SJCRH30 (cell line): ENCODE measurements around the gene EIF4E. TPM values are rescaled to one million over a fixed set of nuclear protein-coding genes. Genes with fewer than 3 reads are reported as not detected.
"Not testable (repeated sequence)": the region's sequence is repeated elsewhere in the genome, so short reads cannot be mapped to it uniquely, and the experiment has no call there.

Experiments used
- DNase-seq, 2 experiments: peaks; one replicate each; pipeline ENCODE4 v3.0.0-alpha.2; 2015 to 2020
- H3K27ac ChIP-seq: fragments of 250-450 bp; sonication (Bioruptor Pico); 2 replicates; pipeline ENCODE4 v1.5.1; 2020; ENCODE audit warnings: mild to moderate bottlenecking, moderate library complexity
- H3K27me3 ChIP-seq: fragments of 250-450 bp; sonication (Bioruptor Pico); 2 replicates; pipeline ENCODE4 v1.5.1; 2020; ENCODE audit warnings: mild to moderate bottlenecking, moderate library complexity
- H3K36me3 ChIP-seq: fragments of 250-450 bp; sonication (Bioruptor Pico); 2 replicates; pipeline ENCODE4 v1.5.1; 2020; ENCODE audit warnings: mild to moderate bottlenecking, moderate library complexity
- H3K4me1 ChIP-seq: fragments of 250-450 bp; sonication (Bioruptor Pico); 2 replicates; pipeline ENCODE4 v1.5.1; 2020; ENCODE audit warnings: mild to moderate bottlenecking, moderate library complexity
- H3K4me3 ChIP-seq: fragments of 250-450 bp; sonication (Bioruptor Pico); 2 replicates; pipeline ENCODE4 v1.5.1; 2020; ENCODE audit warnings: mild to moderate bottlenecking, moderate library complexity
- H3K9me3 ChIP-seq: fragments of 250-450 bp; sonication (Bioruptor Pico); replicated peaks from 2 replicates; pipeline ENCODE4 v1.5.1; 2020; ENCODE audit warnings: mild to moderate bottlenecking, moderate library complexity
- total RNA-seq: library from RNA; depleted of rRNA; stranded (reverse); fragments of >200 nt; shearing (Covaris generic); gene quantifications from 2 replicates; pipeline ENCODE4 v1.2.3, GENCODE V29; 2014

The EIF4E gene
- total RNA-seq, 1 experiment from 2014 or later, result 191 TPM

DNA sequence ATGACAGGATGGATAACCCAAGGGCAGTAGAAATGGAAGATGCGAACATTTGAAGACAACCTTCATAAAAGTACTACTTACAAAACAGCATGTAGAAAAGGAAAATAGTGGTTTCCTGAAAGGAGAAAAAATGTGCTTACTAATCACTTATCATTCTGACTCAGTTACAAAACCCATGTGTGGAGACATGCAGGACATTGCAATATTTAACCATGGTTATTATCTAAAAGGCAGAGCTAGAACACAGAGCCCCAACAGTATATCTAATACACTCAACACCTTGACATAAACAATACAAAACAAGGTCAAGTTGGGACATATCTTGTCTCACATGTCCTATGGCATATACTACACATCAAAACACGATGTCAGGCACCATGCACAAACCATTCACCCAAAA, 55.9 kb downstream of the EIF4E start:
- no peak for DNase-seq

DNA sequence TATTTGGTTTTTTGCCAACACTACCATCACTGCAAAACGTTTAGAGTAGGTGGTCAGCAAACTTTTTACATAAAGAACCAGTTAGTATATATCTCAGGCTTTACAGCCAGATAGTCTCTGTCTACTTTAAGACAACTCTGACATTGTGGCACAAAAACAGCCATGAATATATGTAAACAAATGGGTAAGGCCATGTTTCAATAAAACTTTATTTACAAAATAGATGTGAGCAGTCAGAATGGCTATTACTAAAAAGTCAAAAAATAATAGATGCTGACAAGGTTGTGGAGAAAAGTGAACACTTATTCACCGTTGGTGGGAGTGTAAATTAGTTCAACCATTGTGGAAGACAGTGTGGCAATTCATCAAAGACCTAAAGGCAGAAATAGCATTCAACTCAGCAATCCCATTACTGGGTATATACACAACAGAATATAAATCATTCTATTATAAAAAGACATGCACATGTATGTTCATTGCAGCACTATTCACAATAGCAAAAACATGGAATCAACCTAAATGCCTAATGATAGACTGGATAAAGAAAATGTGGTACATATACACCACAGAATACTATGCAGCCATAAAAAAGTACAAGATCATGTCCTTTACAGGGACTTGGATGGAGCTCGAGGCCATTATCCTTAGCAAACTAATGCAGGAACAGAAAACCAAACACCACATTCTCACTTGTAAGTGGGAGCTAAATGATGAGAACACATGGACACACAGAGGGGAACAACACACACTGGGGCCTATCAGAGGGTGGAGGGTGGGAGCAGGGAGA, 56.6 kb downstream of the EIF4E start:
- H3K36me3 ChIP-seq, H3K27me3 ChIP-seq, H3K4me3 ChIP-seq, DNase-seq, H3K4me1 ChIP-seq, H3K9me3 ChIP-seq, H3K27ac ChIP-seq: not testable (repeated sequence)

More for the DNA sequence above, 55.9 kb downstream of the EIF4E start:
- Histone ChIP-seq H3K27ac (no peak overlapping the region), H3K4me1 (no peaks in the 10 kb centered on the region), H3K36me3 (peaks cover 7% of the 10 kb centered on the region; the same call in 1 of the 2 replicates), H3K9me3 (no peaks in the 10 kb centered on the region), H3K4me3 (no peak overlapping the region), H3K27me3 (no peaks in the 10 kb centered on the region)

DNA sequence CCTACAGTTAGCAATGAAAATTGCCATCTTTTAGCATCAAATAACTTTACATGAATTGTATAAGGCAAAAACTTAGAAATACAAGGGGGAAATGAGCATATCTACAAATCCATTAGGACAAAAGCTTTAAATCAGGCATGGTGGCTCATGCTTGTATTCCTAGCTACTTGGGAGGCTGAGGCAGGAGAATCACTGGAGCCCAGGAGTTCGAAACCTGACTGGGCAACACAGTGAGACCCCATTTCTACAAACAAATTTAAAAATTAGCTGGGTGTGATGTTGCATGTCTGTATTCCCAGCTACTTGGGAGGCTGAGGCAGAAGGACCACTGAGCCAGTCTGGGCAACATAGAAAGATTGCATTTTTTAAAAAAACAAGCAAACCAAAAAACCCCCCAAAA, 61.3 kb downstream of the EIF4E start:
- no peaks in the 10 kb centered on the region for H3K36me3 ChIP-seq
- no peak overlapping the region for H3K4me3 ChIP-seq
- H3K9me3 ChIP-seq, result no peaks in the 10 kb centered on the region
- H3K27me3 ChIP-seq, result no peaks in the 10 kb centered on the region
- no peak for DNase-seq
- H3K4me1 ChIP-seq, result no peaks in the 10 kb centered on the region
- no peak overlapping the region for H3K27ac ChIP-seq

DNA sequence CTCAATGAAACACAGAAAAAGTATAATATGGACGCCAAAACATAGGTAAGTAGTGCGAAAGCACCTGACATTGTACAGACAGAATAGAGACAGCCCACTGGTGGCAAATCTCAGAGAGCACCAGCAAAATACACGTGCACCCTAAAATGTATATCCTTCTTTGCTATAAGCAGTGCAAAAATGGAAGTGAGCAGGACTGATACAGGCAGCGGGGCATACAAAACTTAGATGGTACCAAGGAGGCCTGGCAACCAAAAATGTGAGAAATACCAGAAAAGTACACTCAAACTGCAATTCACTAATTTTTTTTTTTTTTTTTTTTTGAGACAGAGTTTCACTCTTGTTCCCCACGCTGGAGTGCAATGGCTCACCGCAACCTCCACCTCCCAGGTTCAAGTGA, 63.9 kb downstream of the EIF4E start:
- DNase-seq, result no peak
- Histone ChIP-seq H3K9me3 (no peaks in the 10 kb centered on the region), H3K4me3 (no peak overlapping the region), H3K4me1 (no peaks in the 10 kb centered on the region), H3K27me3 (no peaks in the 10 kb centered on the region), H3K36me3 (no peaks in the 10 kb centered on the region), H3K27ac (no peak overlapping the region)

DNA sequence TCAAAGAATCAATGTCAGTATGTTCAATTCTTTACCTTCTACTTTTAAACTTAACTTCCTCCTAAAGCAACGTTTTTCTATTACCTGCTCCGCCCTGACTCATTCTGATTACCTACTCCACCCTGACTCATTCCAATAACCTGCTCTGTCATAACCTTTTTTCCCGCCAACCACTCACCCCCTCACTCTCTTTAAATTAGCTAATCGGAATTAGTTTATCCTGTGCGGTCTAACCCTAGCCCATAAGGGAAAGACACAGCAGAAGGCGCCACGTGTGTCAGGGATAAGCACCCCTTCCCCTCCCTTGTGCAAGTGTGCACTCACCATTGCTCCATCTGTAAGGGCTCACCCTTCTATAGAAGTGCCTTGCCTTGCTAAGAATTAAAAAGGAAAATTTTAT, 64.4 kb downstream of the EIF4E start:
- H3K9me3 ChIP-seq, result no peaks in the 10 kb centered on the region
- DNase-seq, result no peak

DNA sequence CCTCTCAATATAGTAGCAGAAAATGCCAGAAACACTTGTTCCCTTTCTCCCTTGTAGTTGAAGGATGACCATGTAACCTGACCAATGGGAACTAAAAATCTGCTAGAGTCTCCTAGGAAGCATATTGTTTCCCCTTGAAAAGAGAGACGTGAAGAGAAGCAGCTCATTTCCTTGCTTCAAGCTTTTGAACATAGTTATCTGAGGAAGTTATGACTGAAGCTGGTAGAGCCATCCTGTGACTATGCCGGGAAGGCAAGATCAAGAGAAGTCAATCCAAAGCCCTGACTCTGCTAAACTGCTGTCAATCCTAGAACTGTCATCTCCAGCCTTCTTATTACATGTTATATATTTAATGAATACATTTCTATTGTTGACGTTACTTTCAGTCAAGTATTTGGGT, 66.6 kb downstream of the EIF4E start:
- no peak for DNase-seq
- Histone ChIP-seq H3K36me3 (no peaks in the 10 kb centered on the region), H3K27ac (no peak overlapping the region), H3K9me3 (no peaks in the 10 kb centered on the region), H3K27me3 (no peaks in the 10 kb centered on the region), H3K4me1 (no peaks in the 10 kb centered on the region), H3K4me3 (no peak overlapping the region)

More for the DNA sequence above, 64.4 kb downstream of the EIF4E start:
- no peak overlapping the region for H3K27ac ChIP-seq
- H3K36me3 ChIP-seq, result no peaks in the 10 kb centered on the region
- no peaks in the 10 kb centered on the region for H3K27me3 ChIP-seq
- H3K4me1 ChIP-seq, result no peaks in the 10 kb centered on the region
- H3K4me3 ChIP-seq, result no peak overlapping the region

DNA sequence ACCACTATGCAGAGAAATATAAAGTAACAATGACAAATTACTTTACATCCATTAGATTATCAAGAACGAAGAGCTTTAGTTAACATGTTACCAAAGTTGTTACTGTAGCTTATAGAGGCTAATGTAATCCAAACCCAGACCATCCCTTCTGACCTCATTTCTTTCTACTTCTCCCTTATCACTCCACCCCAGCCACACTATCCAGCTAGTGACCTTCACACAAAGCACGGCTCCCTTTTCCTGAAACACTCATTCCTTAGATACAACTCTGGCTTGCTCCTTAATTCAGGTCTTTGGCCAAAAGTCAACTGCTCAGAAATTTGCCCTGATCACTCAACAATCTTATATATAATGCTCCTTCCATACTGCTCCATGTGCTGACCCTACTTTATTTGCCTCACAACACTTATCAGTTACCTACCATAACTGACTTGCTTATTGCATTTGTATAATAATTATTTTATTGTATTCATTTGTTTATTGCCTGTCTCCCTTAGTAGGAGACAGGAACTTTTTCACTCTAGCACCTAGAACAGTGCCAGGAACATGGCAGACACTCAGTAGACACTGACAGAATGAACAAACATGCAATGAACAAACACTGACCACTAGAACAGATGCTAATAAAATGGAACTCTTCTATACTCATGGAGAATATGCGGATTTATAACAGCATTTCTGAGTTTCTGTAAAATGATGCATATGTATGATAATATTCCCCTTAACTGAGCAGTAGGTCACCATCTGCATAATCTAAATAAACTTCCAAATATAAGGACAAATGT, 67.6 kb downstream of the EIF4E start:
- Histone ChIP-seq H3K27ac (no peak overlapping the region), H3K36me3 (no peaks in the 10 kb centered on the region), H3K27me3 (no peaks in the 10 kb centered on the region), H3K4me1 (no peaks in the 10 kb centered on the region), H3K9me3 (no peaks in the 10 kb centered on the region), H3K4me3 (no peak overlapping the region)
- no peak for DNase-seq

DNA sequence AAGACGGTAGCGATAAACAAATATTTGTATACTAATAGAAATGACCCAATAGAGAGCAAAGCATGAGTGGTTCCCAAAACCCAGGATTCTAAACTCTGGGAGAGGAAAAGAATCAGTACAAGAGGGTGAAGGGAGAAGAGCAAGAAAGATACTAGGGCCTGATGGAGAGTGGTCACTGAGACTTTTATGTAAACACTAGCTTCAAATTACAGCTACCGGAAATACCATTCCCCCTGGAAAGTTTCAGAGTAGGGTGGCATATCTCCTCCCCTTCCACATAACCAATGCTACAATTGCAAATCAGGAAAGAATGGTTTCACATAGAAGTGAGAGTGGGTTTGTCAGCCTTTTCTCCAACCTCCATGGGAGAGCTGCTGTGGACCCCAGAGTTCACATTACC, 77.1 kb downstream of the EIF4E start:
- peak; percentile 19 to 57 for DNase-seq
- Histone ChIP-seq H3K4me1 (peaks cover 11% of the 10 kb centered on the region), H3K36me3 (no peaks in the 10 kb centered on the region), H3K27ac (0 out of 2 replicates have a peak overlapping the region, but pooled peaks have one; percentile 4), H3K9me3 (peaks cover 3% of the 10 kb centered on the region; the same call in 1 of the 2 replicates), H3K4me3 (no peak overlapping the region), H3K27me3 (no peaks in the 10 kb centered on the region)

DNA sequence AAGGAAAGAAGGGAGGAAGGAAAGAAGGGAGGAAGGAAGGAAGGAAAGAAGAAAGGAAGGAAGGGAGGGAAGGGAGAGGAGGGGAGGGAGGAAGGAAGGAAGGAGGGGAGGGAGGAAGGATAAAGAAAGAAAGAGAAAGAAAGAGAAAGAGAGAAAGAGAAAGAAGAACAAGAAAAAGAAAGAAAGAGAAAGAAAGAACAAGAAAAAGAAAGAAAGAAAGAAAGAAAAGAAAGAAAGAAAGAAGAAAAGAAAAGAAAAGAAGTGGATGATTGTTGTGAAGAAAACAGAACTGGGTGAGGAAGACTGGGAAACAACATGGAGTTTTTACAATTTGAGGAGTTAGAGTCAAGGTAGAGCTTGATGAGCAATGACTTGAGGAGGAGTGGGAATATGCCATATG, 78.0 kb downstream of the EIF4E start:
- Histone ChIP-seq H3K36me3 (no peaks in the 10 kb centered on the region), H3K4me1 (peaks cover 11% of the 10 kb centered on the region), H3K27ac (no peak overlapping the region), H3K27me3 (no peaks in the 10 kb centered on the region), H3K4me3 (no peak overlapping the region), H3K9me3 (peaks cover 3% of the 10 kb centered on the region; the same call in 1 of the 2 replicates)
- no peak for DNase-seq

DNA sequence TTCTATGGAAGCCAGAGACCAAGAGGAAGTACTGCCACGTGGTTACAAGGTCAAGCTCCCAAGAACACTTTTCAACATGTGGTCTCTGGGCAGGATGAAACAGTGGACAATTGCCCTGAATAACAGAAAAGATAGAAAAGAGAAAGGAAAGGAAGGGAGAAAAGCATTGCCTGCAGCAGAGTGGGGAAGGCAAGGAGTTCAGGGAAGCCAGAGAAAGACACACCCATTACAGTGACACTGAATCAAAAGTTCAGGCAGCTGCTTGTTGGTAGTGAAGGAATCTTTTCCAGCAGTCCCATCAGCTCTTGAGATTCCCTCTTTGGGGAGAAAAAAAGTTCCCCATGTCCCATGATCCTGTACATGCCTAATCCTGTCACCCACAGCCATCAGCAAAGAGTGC, 80.5 kb downstream of the EIF4E start:
- H3K4me3 ChIP-seq, result no peak overlapping the region
- no peaks in the 10 kb centered on the region for H3K36me3 ChIP-seq
- H3K4me1 ChIP-seq, result peaks cover 11% of the 10 kb centered on the region
- no peaks in the 10 kb centered on the region for H3K27me3 ChIP-seq
- no peak overlapping the region for H3K27ac ChIP-seq
- DNase-seq, result no peak
- H3K9me3 ChIP-seq, result peaks cover 3% of the 10 kb centered on the region; the same call in 1 of the 2 replicates

DNA sequence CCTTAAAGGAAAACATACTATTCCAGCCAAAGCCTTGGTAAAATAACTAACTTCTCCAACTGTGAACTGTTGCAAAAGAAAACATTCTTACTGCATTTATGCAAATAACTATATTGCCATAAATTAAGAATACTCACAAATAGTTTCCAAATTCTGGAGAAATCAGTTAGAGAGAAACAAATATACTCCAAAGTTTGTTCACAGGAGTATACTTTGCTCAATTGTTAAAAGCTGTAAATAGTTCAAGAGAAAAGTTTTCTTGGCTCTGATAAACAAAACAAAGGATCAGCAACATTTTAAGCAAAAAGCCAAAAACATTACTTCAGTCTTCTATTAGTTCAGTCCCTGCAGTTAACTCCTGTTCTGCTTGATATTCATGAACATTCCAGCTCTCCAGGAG, 83.0 kb downstream of the EIF4E start:
- Histone ChIP-seq H3K9me3 (peaks cover 3% of the 10 kb centered on the region; the same call in 1 of the 2 replicates), H3K27me3 (no peaks in the 10 kb centered on the region), H3K36me3 (no peaks in the 10 kb centered on the region), H3K4me1 (no peaks in the 10 kb centered on the region), H3K4me3 (no peak overlapping the region), H3K27ac (no peak overlapping the region)
- DNase-seq, result no peak

DNA sequence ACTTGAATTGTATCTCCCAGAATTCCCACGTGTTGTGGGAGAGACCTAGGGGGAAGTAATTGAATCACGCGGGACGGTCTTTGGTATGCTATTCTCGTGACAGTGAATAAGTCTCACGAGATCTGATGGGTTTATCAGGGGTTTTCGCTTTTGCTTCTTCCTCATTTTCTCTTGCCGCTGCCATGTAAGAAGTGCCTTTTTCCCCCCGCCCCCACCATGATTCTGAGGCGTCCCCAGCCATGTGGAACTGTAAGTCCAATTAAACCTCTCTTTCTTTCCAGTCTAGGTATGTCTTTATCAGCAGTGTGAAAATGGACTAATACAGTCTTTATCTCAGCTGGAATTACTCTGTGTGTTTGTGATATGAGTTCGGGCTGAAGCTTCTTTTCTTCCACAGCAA, 86.0 kb downstream of the EIF4E start:
- H3K27me3 ChIP-seq, DNase-seq, H3K9me3 ChIP-seq, H3K27ac ChIP-seq, H3K4me1 ChIP-seq, H3K4me3 ChIP-seq, H3K36me3 ChIP-seq: not testable (repeated sequence)

DNA sequence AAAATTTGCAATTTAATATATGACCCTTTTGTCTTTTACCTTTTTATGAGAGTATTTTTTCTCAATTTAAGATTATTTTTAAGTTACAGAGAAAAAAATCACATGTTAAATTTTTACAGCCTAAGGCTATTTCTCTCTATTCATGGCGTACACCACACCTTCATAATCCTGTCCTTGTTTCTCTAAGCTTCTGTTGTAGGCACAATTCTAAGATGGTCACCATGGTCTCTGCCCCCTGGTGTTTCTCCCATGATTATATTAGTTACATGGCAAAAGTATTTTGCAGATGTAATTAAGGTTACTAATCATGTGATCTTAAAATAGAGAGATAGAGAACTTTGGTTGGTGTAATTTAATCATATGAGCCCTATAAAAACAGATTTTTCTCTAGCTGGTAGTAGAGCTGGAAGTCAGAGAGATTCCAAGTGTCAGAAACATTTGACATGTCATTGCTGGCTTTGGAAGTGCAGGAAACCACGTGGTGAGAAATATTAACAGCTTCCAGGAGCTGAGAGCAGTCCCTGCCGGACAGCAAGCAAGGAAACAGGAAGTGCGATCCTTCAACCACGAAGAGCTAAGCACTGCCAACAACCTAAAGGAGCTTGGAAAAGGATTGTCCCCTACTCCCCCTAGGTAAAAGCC, 89.8 kb downstream of the EIF4E start:
- H3K27me3 ChIP-seq, result no peaks in the 10 kb centered on the region
- no peak overlapping the region for H3K4me3 ChIP-seq
- peaks cover 6% of the 10 kb centered on the region for H3K4me1 ChIP-seq
- H3K27ac ChIP-seq, result no peak overlapping the region
- H3K36me3 ChIP-seq, result no peaks in the 10 kb centered on the region
- peak; percentile 21 to 52 for DNase-seq
- H3K9me3 ChIP-seq, result no peaks in the 10 kb centered on the region

DNA sequence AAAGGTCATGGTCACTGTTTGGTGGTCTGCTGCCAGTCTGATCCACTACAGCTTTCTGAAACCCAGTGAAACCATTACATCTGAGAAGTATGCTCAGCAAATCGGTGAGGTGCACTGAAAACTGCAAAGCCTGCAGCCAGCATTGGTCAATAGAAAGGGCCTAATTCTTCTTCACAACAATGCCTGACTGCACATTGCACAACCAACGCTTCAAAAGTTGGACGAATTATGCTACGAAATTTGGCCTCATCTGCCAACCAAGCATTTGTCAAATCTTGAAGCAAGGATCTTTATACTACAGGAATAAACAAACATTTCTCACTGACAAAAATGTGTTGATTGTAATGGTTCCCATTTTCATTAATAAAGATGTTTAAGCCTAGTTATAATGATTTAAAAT, 90.4 kb downstream of the EIF4E start:
- Histone ChIP-seq H3K36me3 (no peaks in the 10 kb centered on the region), H3K27me3 (no peaks in the 10 kb centered on the region), H3K4me3 (no peak overlapping the region), H3K27ac (no peak overlapping the region), H3K4me1 (peaks cover 6% of the 10 kb centered on the region), H3K9me3 (no peaks in the 10 kb centered on the region)
- DNase-seq, result no peak

DNA sequence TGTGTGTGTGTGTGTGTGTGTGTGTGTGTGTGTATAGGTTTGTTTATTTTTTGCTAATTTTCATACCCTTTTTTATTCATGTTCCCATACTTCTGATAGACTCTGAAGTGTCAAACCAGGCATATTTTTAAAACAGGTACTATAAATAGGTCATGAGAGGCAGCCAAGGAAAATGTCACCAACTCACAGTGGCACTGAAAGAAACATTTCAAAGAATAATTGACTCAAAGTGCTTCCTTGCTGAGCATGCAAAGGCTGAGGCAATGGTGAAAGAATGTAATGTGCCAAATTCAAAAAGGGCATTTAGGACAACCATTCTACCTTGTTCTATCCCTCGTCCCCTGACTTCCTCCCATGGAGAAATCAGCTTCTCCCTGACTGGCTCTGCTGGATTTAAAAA, 95.5 kb downstream of the EIF4E start:
- no peaks in the 10 kb centered on the region for H3K36me3 ChIP-seq
- no peaks in the 10 kb centered on the region for H3K4me1 ChIP-seq
- H3K27ac ChIP-seq, result no peak overlapping the region
- no peak for DNase-seq
- H3K9me3 ChIP-seq, result no peaks in the 10 kb centered on the region
- no peaks in the 10 kb centered on the region for H3K27me3 ChIP-seq
- H3K4me3 ChIP-seq, result no peak overlapping the region
